Hepatocyte (in vitro differentiated cells): ENCODE measurements around the gene PRKAG2. TPM values are rescaled to one million over a fixed set of nuclear protein-coding genes. Genes with fewer than 3 reads are reported as not detected.
"Not testable (repeated sequence)": the region's sequence is repeated elsewhere in the genome, so short reads cannot be mapped to it uniquely, and the experiment has no call there.

Experiments
- DNase-seq: peaks from one replicate; pipeline ENCODE4 v3.0.0-alpha.2; 2016; ENCODE audit warnings: low spot score
- H2AFZ ChIP-seq: fragments of 200-600 bp; sonication (generic); 2 replicates; pipeline ENCODE4 v1.6.0; 2016; ENCODE audit warnings: antibody characterized with exemption, mild to moderate bottlenecking
- H3K27ac ChIP-seq: fragments of 200-600 bp; sonication (generic); 2 replicates; pipeline ENCODE4 v1.5.1; 2016; ENCODE audit warnings: mild to moderate bottlenecking
- H3K27me3 ChIP-seq: fragments of 200-600 bp; sonication (generic); 2 replicates; pipeline ENCODE4 v1.6.1; 2016
- H3K36me3 ChIP-seq: fragments of 200-600 bp; sonication (generic); replicated peaks from 2 replicates; pipeline ENCODE4 v1.5.1; 2016; ENCODE audit warnings: low read depth; ENCODE audit not compliant: insufficient read depth
- H3K4me1 ChIP-seq: fragments of 200-600 bp; sonication (generic); 2 replicates; pipeline ENCODE4 v1.5.1; 2016; ENCODE audit warnings: mild to moderate bottlenecking, moderate library complexity; ENCODE audit not compliant: insufficient read depth
- H3K4me2 ChIP-seq: fragments of 200-600 bp; sonication (generic); 2 replicates; pipeline ENCODE4 v1.6.0; 2016
- H3K4me3 ChIP-seq: fragments of 200-600 bp; sonication (generic); 2 replicates; pipeline ENCODE4 v1.5.1; 2016; ENCODE audit warnings: mild to moderate bottlenecking
- H3K79me2 ChIP-seq: fragments of 200-600 bp; sonication (generic); 2 replicates; pipeline ENCODE4 v1.6.0; 2017; ENCODE audit warnings: mild to moderate bottlenecking
- H3K9me2 ChIP-seq: fragments of 200-600 bp; sonication (generic); replicated peaks from 2 replicates; pipeline ENCODE4 v1.6.0; 2017; ENCODE audit warnings: mild to moderate bottlenecking; ENCODE audit not compliant: insufficient read depth
- H3K9me3 ChIP-seq: fragments of 200-600 bp; sonication (generic); 2 replicates; pipeline ENCODE4 v1.5.1; 2016; ENCODE audit warnings: low read depth, mild to moderate bottlenecking
- H4K20me1 ChIP-seq: fragments of 200-600 bp; sonication (generic); 2 replicates; pipeline ENCODE4 v1.6.0; 2016; ENCODE audit warnings: mild to moderate bottlenecking; ENCODE audit not compliant: insufficient read depth, poor library complexity, severe bottlenecking
- CTCF ChIP-seq: fragments of 200-600 bp; sonication (generic); IDR thresholded peaks from 2 replicates; pipeline ENCODE4 v1.5.1; 2016; ENCODE audit warnings: antibody characterized with exemption, mild to moderate bottlenecking; ENCODE audit not compliant: poor library complexity
- EZH2 ChIP-seq: fragments of 200-600 bp; sonication (generic); IDR thresholded peaks from 2 replicates; pipeline ENCODE4 v1.6.1; 2016; ENCODE audit warnings: antibody characterized with exemption, mild to moderate bottlenecking, borderline replicate concordance
- EZH2phosphoT487 ChIP-seq: fragments of 200-600 bp; sonication (generic); IDR thresholded peaks from one replicate; pipeline ENCODE4 v1.6.1; 2018; ENCODE audit warnings: antibody characterized with exemption, mild to moderate bottlenecking, low read depth, moderate library complexity; ENCODE audit not compliant: unreplicated experiment, severe bottlenecking
- WGBS: methylation state at CpG from one replicate; pipeline ENCODE4 v1.1.6; 2016; ENCODE audit warnings: low lambda C conversion rate; ENCODE audit errors: missing lambda C conversion rate; 5-methylcytosine and 5-hydroxymethylcytosine counted together
- polyA plus RNA-seq: library from polyadenylated mRNA; unstranded; fragments of >200 nt; fragmentation: Nextera tagmentation; extraction: Ambion mirVana; gene quantifications from 2 replicates; pipeline ENCODE4 v1.2.1, GENCODE V29; 2016
- total RNA-seq: library from RNA; depleted of rRNA; stranded (reverse); fragments of >200 nt; gene quantifications from 2 replicates; pipeline ENCODE4 v1.2.3, GENCODE V29; 2014

Gene PRKAG2
- total and polyA plus RNA-seq, 2 experiments from 2014 or later: 17.8 to 23.4 TPM

GRCh38 chr7:151575410-151575809 lies 301.5 kb downstream of the PRKAG2 start:
- H3K36me3 ChIP-seq: no peaks in the 10 kb centered on the region
- TF ChIP-seq EZH2 (no peak), EZH2phosphoT487 (no peak), CTCF (no peak)
- H3K4me1 ChIP-seq: no peaks in the 10 kb centered on the region
- H3K9me2 ChIP-seq: no peaks in the 10 kb centered on the region
- H3K4me3 ChIP-seq: no peak overlapping the region
- no peaks in the 10 kb centered on the region for H4K20me1 ChIP-seq
- H3K9me3 ChIP-seq: no peaks in the 10 kb centered on the region
- no peak for DNase-seq
- no peak overlapping the region for H2AFZ ChIP-seq
- no peak overlapping the region for H3K27ac ChIP-seq
- WGBS: 77% methylated on average over 7 of the region's 7 CpGs
- no peaks in the 10 kb centered on the region for H3K27me3 ChIP-seq
- H3K4me2 ChIP-seq: no peak overlapping the region
- H3K79me2 ChIP-seq: peaks cover 4% of the 10 kb centered on the region

- H3K9me3 ChIP-seq, H3K9me2 ChIP-seq, H2AFZ ChIP-seq, DNase-seq, H3K4me3 ChIP-seq, H4K20me1 ChIP-seq, H3K4me2 ChIP-seq, H3K27me3 ChIP-seq, H3K27ac ChIP-seq, H3K4me1 ChIP-seq, H3K36me3 ChIP-seq, H3K79me2 ChIP-seq: not testable (repeated sequence)
- 80% methylated on average over 3 of the region's 3 CpGs for WGBS
Measured at GRCh38 chr7:151573046-151573445, 303.9 kb downstream of the PRKAG2 start.

- DNase-seq: no peak
- Histone ChIP-seq H3K4me2 (no peak overlapping the region), H3K9me2 (no peaks in the 10 kb centered on the region), H3K4me1 (no peaks in the 10 kb centered on the region), H3K27me3 (no peaks in the 10 kb centered on the region), H3K79me2 (no peaks in the 10 kb centered on the region), H3K9me3 (no peaks in the 10 kb centered on the region), H3K36me3 (no peaks in the 10 kb centered on the region), H4K20me1 (no peaks in the 10 kb centered on the region), H3K27ac (no peak overlapping the region), H3K4me3 (no peak overlapping the region), H2AFZ (no peak overlapping the region)
- no peak for TF ChIP-seq EZH2
- TF ChIP-seq EZH2phosphoT487: no peak
- TF ChIP-seq CTCF: no peak
- 87% methylated on average over 2 of the region's 2 CpGs for WGBS
Measured at GRCh38 chr7:151572136-151572535, 304.8 kb downstream of the PRKAG2 start.

GRCh38 chr7:151571471-151571870 lies 305.4 kb downstream of the PRKAG2 start:
- DNase-seq: no peak
- Histone ChIP-seq H4K20me1 (no peaks in the 10 kb centered on the region), H3K79me2 (no peaks in the 10 kb centered on the region), H2AFZ (no peak overlapping the region), H3K27me3 (no peaks in the 10 kb centered on the region), H3K4me2 (no peak overlapping the region), H3K9me3 (no peaks in the 10 kb centered on the region), H3K9me2 (no peaks in the 10 kb centered on the region), H3K4me3 (no peak overlapping the region), H3K4me1 (peaks cover 6% of the 10 kb centered on the region), H3K36me3 (no peaks in the 10 kb centered on the region), H3K27ac (no peak overlapping the region)
- 91% methylated on average over 5 of the region's 5 CpGs for WGBS
- no peak for TF ChIP-seq CTCF
- no peak for TF ChIP-seq EZH2phosphoT487
